K562 (cell line): ENCODE results near the gene CYLD. TPM values are rescaled to one million over a fixed set of nuclear protein-coding genes. Genes with fewer than 3 reads are reported as not detected.

Experiments
- YY1 ChIP-seq, 3 experiments: IDR thresholded peaks; 2 replicates each; pipeline ENCODE4 v1.6.1; 2011; ENCODE audit warnings: low read length in 2 of 3, mild to moderate bottlenecking in 2 of 3, moderate library complexity in 2 of 3, borderline replicate concordance in 1 of 3, control low read depth in 1 of 3, low read depth in 1 of 3; ENCODE audit not compliant: insufficient read depth in 3 of 3, insufficient replicate concordance in 2 of 3, control insufficient read depth in 1 of 3, insufficient read length in 1 of 3; ENCODE audit errors: extremely low read depth in 1 of 3
- polyA plus RNA-seq, 8 experiments: library from polyadenylated mRNA; depleted of rRNA in 4 of 8; stranded (reverse) in 5 of 8; unstranded in 3 of 8; fragments of >200 nt; fragmentation: Nextera tagmentation in 2 of 8; fragmentation: Illumina TruSeq in 1 of 8; extraction: Ambion mirVana in 2 of 8; extraction: Trizol in 1 of 8; gene quantifications; 2 replicates each; pipeline versions ENCODE4 v1.2.1 to v1.2.3, GENCODE V29; 2011 to 2014; ENCODE audit warnings: inconsistent platforms in 1 of 8, missing spikeins in 1 of 8
- total RNA-seq, 7 experiments: library from RNA; depleted of rRNA in 6 of 7; stranded (reverse); fragments of >200 nt in 6 of 7; fragmentation: Illumina TruSeq in 2 of 7; extraction: Trizol in 2 of 7; gene quantifications; 2 replicates each; pipeline versions ENCODE4 v1.2.1 to v1.2.3, GENCODE V29; 2011 to 2021; ENCODE audit warnings: low replicate concordance in 1 of 7
- TF ChIP-seq, protein P1 (sequence below): fragments of 150-350 bp; conservative IDR thresholded peaks from 2 replicates; pipeline ENCODE4 v1.6.1; 2014; ENCODE audit warnings: low read length
- TF ChIP-seq, protein P2 (sequence below): fragments of 250-450 bp; sonication (Bioruptor Pico); IDR thresholded peaks from 2 replicates; pipeline ENCODE4 v1.4.0; 2020; ENCODE audit warnings: mild to moderate bottlenecking, moderate library complexity

CYLD gene
- total and polyA plus RNA-seq, 9 of the 15 experiments (the other 6 are each of a cell fraction or from before 2014, with no cell fraction given) = 3.4 to 7.4 (median 5.3) TPM

DNA sequence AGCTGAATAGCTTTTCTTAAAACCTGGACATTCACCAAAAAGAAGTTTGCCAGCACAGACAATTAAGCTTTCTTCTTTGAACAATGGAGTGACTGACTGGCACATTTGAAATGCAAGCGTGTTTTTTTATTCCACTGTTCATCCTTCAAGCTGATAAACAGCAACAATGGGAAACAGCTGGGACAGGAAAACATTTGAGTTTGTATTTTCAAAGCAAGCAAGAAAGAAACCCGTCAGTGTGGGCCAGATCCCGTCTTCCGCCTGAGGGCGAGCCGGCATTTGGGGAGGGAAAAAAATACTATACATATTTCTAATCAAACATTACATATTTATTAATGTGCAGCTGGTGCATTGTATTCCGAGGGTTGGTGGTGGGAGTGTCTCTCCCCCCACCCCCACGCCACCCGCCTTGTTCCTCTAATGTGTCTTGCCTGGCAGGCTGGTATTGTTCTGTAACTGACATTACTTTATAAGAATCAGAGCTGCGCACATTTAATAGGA is 94.3 kb downstream of the CYLD start (continued):
- TF ChIP-seq, protein P1, sequence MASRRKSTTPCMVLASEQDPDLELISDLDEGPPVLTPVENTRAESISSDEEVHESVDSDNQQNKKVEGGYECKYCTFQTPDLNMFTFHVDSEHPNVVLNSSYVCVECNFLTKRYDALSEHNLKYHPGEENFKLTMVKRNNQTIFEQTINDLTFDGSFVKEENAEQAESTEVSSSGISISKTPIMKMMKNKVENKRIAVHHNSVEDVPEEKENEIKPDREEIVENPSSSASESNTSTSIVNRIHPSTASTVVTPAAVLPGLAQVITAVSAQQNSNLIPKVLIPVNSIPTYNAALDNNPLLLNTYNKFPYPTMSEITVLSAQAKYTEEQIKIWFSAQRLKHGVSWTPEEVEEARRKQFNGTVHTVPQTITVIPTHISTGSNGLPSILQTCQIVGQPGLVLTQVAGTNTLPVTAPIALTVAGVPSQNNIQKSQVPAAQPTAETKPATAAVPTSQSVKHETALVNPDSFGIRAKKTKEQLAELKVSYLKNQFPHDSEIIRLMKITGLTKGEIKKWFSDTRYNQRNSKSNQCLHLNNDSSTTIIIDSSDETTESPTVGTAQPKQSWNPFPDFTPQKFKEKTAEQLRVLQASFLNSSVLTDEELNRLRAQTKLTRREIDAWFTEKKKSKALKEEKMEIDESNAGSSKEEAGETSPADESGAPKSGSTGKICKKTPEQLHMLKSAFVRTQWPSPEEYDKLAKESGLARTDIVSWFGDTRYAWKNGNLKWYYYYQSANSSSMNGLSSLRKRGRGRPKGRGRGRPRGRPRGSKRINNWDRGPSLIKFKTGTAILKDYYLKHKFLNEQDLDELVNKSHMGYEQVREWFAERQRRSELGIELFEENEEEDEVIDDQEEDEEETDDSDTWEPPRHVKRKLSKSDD = no peak
- no peak for TF ChIP-seq YY1 (IDR thresholded peaks at IDR 0.05; ENCODE audit: borderline replicate concordance in 1 of 3, control insufficient read depth in 1 of 3, extremely low read depth in 1 of 3, insufficient read depth in 3 of 3, insufficient read length in 1 of 3, insufficient replicate concordance in 2 of 3, low read depth in 1 of 3, low read length in 2 of 3)
- TF ChIP-seq, protein P2, sequence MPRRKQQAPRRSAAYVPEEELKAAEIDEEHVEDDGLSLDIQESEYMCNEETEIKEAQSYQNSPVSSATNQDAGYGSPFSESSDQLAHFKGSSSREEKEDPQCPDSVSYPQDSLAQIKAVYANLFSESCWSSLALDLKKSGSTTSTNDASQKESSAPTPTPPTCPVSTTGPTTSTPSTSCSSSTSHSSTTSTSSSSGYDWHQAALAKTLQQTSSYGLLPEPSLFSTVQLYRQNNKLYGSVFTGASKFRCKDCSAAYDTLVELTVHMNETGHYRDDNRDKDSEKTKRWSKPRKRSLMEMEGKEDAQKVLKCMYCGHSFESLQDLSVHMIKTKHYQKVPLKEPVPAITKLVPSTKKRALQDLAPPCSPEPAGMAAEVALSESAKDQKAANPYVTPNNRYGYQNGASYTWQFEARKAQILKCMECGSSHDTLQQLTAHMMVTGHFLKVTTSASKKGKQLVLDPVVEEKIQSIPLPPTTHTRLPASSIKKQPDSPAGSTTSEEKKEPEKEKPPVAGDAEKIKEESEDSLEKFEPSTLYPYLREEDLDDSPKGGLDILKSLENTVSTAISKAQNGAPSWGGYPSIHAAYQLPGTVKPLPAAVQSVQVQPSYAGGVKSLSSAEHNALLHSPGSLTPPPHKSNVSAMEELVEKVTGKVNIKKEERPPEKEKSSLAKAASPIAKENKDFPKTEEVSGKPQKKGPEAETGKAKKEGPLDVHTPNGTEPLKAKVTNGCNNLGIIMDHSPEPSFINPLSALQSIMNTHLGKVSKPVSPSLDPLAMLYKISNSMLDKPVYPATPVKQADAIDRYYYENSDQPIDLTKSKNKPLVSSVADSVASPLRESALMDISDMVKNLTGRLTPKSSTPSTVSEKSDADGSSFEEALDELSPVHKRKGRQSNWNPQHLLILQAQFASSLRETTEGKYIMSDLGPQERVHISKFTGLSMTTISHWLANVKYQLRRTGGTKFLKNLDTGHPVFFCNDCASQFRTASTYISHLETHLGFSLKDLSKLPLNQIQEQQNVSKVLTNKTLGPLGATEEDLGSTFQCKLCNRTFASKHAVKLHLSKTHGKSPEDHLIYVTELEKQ (CRISPR knock-in tag) = no peak
- TF ChIP-seq, all 486 proteins: peak for 0
